Gastroesophageal sphincter (tissue), 4 donors: Measurements from ENCODE around the gene CIAO3. TPM values are rescaled to one million over a fixed set of nuclear protein-coding genes. Genes with fewer than 3 reads are reported as not detected.
"Not testable (repeated sequence)": the region's sequence is repeated elsewhere in the genome, so short reads cannot be mapped to it uniquely, and the experiment has no call there.

Experiments
- ATAC-seq: fragments of 150-250 bp; one replicate; pipeline ENCODE4 v1.9.1; 2016; ENCODE audit warnings: mild to moderate bottlenecking, moderate library complexity
- H3K27ac ChIP-seq, 4 donors: fragments of 200-600 bp; sonication (generic) in 3 of 4; 1 replicate in 3 of 4; 2 replicates in 1 of 4; pipeline ENCODE4 v1.5.1; 2016 to 2019
- H3K27me3 ChIP-seq: fragments of 200-600 bp; sonication (generic); one replicate; pipeline ENCODE4 v1.5.1; 2019
- H3K36me3 ChIP-seq, 2 donors: fragments of 200-600 bp; sonication (generic); one replicate each; pipeline ENCODE4 v1.5.1; 2019; ENCODE audit warnings: control low read depth in 1 of 2
- H3K4me1 ChIP-seq, 3 donors: fragments of 200-600 bp; sonication (generic); 1 replicate in 2 of 3; 2 replicates in 1 of 3; pipeline ENCODE4 v1.5.1; 2016 to 2019; ENCODE audit warnings: control low read depth in 2 of 3
- H3K4me3 ChIP-seq, 2 donors: fragments of 200-600 bp; sonication (generic); one replicate each; pipeline ENCODE4 v1.5.1; 2019; ENCODE audit warnings: mild to moderate bottlenecking in 1 of 2, moderate library complexity in 1 of 2
- H3K9me3 ChIP-seq, 3 donors: fragments of 200-600 bp; sonication (generic); one replicate each; pipeline ENCODE4 v1.5.1; 2017 to 2019; ENCODE audit warnings: control low read depth in 2 of 3
- CTCF ChIP-seq, 4 experiments: fragments of 200-600 bp in 2 of 4; fragments of 450-650 bp in 2 of 4; sonication (generic) in 1 of 4; IDR thresholded peaks; one replicate each; pipeline ENCODE4 v1.5.1; 2017 to 2019; ENCODE audit warnings: antibody characterized with exemption in 4 of 4, mild to moderate bottlenecking in 2 of 4, moderate library complexity in 2 of 4
- EP300 ChIP-seq: sonication (generic); formaldehyde crosslinking; IDR thresholded peaks from one replicate; pipeline ENCODE4 v1.6.1; 2017; ENCODE audit warnings: antibody characterized with exemption, mild to moderate bottlenecking
- POLR2A ChIP-seq, 2 donors: fragments of 450-650 bp; IDR thresholded peaks; one replicate each; pipeline ENCODE4 v1.6.1; 2017; ENCODE audit warnings: antibody characterized with exemption in 2 of 2, mild to moderate bottlenecking in 2 of 2, moderate library complexity in 1 of 2
- POLR2AphosphoS5 ChIP-seq: sonication (generic); formaldehyde crosslinking; IDR thresholded peaks from one replicate; pipeline ENCODE4 v1.6.1; 2017; ENCODE audit warnings: antibody characterized with exemption
- WGBS, 2 donors: methylation state at CpG; one replicate each; pipeline ENCODE4 v1.1.5; 2018; ENCODE audit warnings: low coverage in 1 of 2; 5-methylcytosine and 5-hydroxymethylcytosine counted together
- total RNA-seq, 4 donors: library from RNA; depleted of rRNA; stranded (reverse); fragments of >200 nt; gene quantifications; one replicate each; pipeline ENCODE4 v1.1.0, GENCODE V29; 2016

CIAO3 gene
- total RNA-seq, 4 donors from 2014 or later = 18.5 to 46.7 (median 25.6) TPM

GRCh38 chr16:712740-713250 lies 28.0 kb downstream of the CIAO3 start:
- H3K4me3 ChIP-seq, H3K9me3 ChIP-seq, ATAC-seq, H3K27ac ChIP-seq, H3K36me3 ChIP-seq: not testable (repeated sequence)
- TF ChIP-seq CTCF (IDR thresholded peaks at IDR 0.05) = peak in 2 of 4 experiments; percentile 23 to 41
- WGBS, 2 donors = 33 to 43% methylated on average over 2 to 4 of the region's 13 CpGs
- H3K4me1 ChIP-seq = peaks cover 0 to 58% (median 19%) of the 10 kb centered on the region in 3 donors
- H3K27me3 ChIP-seq = peaks cover 47% of the 10 kb centered on the region

DNA sequence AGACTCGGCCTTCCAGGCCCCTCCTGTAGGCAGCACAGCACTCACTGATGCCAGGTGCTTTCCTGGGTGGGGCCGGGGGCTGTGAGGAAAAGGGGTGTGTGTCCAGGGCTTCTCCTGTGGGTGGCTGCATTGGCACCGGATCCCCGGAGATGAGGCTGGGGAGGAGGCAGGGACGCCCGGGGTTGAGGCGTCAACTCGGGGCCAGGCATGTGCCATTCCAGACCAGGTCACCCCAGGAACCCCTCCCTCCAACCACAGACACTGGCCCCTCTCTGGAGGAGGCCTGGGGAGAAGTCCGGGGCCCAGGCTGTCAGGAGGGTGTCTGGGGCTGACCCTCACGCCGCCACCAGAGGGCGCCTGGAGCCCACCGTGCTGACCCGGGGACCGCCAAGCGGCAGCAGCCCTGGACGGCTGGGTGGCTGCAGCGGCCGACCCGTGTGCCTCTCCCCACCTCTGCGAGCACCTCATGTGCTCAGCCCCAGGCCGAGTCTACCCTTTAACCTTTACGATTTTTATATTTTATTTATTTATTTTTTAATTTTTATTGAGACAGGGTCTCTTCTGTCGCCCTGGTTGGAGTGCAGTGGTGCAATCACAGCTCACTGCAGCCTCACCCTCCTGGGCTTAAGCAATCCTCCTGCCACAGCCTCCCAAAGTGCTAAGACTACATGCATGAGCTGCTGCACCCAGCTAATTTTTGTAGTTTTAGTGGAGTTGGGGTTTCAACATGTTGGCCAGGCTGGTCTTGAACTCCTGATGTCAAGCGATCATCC lies 29.1 kb downstream of the CIAO3 start:
- Histone ChIP-seq H3K27ac (no peak overlapping the region), H3K36me3 (peaks cover 0 to under 1% of the 10 kb centered on the region in 2 donors), H3K4me1 (peaks cover 0 to 49% (median 18%) of the 10 kb centered on the region in 3 donors), H3K9me3 (no peaks in the 10 kb centered on the region), H3K27me3 (peaks cover 57% of the 10 kb centered on the region), H3K4me3 (no peak overlapping the region)
- TF ChIP-seq POLR2A (IDR thresholded peaks at IDR 0.05) (no peak), CTCF (IDR thresholded peaks at IDR 0.05) (peak in 3 of 4 experiments; percentile 90 to 98 (median 93))
- 2 to 15% methylated on average over 8 to 15 of the region's 25 CpGs for WGBS, 2 donors
- peak; percentile 58 for ATAC-seq

- 40% methylated on average over 1 of the region's 12 CpGs; no CpG with 5 or more reads in 1 of the 2 donors for WGBS, 2 donors
- H3K4me1 ChIP-seq = peaks cover 0 to 49% (median 14%) of the 10 kb centered on the region in 3 donors
Measured at GRCh38 chr16:711084-711483, 29.7 kb downstream of the CIAO3 start.

DNA sequence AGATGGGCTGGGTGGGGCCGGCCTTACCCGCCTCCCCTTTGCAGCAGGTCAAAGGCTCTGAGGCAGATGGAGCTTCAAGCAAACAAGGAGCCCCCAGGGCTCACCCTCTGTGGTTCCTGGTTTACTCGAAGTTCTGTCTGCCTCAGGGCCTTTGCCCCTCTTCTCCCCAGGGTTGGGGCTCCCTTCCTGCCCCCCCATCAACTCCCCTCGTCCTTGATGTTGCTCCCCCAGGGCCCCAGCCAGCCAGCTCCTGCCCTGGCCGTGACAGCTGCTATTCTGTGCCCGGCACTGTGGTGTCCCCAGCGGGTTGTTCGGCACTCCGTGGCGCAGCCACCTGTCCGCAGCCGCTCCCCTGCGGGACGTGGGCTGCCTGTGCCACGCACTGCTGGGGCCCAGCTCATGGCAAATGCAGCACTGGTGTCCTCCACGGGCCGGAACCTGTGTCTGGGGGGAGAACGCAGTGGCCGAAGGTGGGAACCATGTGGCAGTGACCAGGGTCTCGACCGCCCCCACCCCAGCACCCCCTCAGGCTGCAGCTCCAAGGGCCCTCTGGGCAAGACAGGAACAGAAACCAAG lies 30.2 kb downstream of the CIAO3 start:
- WGBS, 2 donors = 29% methylated on average over 3 of the region's 21 CpGs; no CpG with 5 or more reads in 1 of the 2 donors
- Histone ChIP-seq H3K4me3 (no peak overlapping the region), H3K27ac (no peak overlapping the region), H3K4me1 (peaks cover 0 to 48% (median 12%) of the 10 kb centered on the region in 3 donors), H3K36me3 (no peaks in the 10 kb centered on the region), H3K9me3 (no peaks in the 10 kb centered on the region), H3K27me3 (peaks cover 69% of the 10 kb centered on the region)
- TF ChIP-seq CTCF (IDR thresholded peaks at IDR 0.05) = no peak
- TF ChIP-seq EP300 = no peak
- ATAC-seq = no peak

More at GRCh38 chr16:711084-711483, 29.7 kb downstream of the CIAO3 start:
- Histone ChIP-seq H3K36me3 (no peaks in the 10 kb centered on the region), H3K9me3 (no peaks in the 10 kb centered on the region), H3K4me3 (no peak overlapping the region), H3K27ac (no peak overlapping the region), H3K27me3 (peaks cover 64% of the 10 kb centered on the region)
- TF ChIP-seq CTCF (IDR thresholded peaks at IDR 0.05) (no peak), POLR2A (IDR thresholded peaks at IDR 0.05) (no peak), POLR2AphosphoS5 (no peak), EP300 (no peak)
- no peak for ATAC-seq
